Liver (tissue), 9 donors: ENCODE results near the gene LRRC71. TPM values are rescaled to one million over a fixed set of nuclear protein-coding genes. Genes with fewer than 3 reads are reported as not detected.

Experiments used
- DNase-seq: peaks from one replicate; pipeline ENCODE4 v3.0.0-alpha.2; 2017; ENCODE audit warnings: low spot score
- H3K27ac ChIP-seq, 2 donors: one replicate each; pipeline ENCODE4 v1.7.0; 2013; ENCODE audit warnings: inconsistent platforms in 2 of 2, low read length in 2 of 2, control low read depth in 1 of 2, low read depth in 1 of 2, mild to moderate bottlenecking in 1 of 2
- H3K27me3 ChIP-seq, 4 donors: one replicate each; pipeline versions ENCODE4 v1.6.1 to v1.7.0; 2013; ENCODE audit warnings: low read length in 3 of 4, inconsistent platforms in 1 of 4, mild to moderate bottlenecking in 1 of 4, moderate library complexity in 1 of 4; ENCODE audit not compliant: control insufficient read depth in 4 of 4, insufficient read depth in 4 of 4
- H3K36me3 ChIP-seq, 4 donors: one replicate each; pipeline versions ENCODE4 v1.6.1 to v1.7.0; 2013; ENCODE audit warnings: low read length in 3 of 4, mild to moderate bottlenecking in 3 of 4, low read depth in 1 of 4, moderate library complexity in 1 of 4; ENCODE audit not compliant: control insufficient read depth in 4 of 4, insufficient read depth in 3 of 4
- H3K4me1 ChIP-seq, 4 donors: one replicate each; pipeline versions ENCODE4 v1.6.1 to v1.7.0; 2013; ENCODE audit warnings: low read length in 3 of 4, mild to moderate bottlenecking in 3 of 4, moderate library complexity in 1 of 4; ENCODE audit not compliant: control insufficient read depth in 4 of 4, insufficient read depth in 4 of 4
- H3K4me3 ChIP-seq, 3 donors: one replicate each; pipeline versions ENCODE4 v1.6.1 to v1.7.0; 2013; ENCODE audit warnings: low read length in 3 of 3, control low read depth in 1 of 3, low read depth in 1 of 3, mild to moderate bottlenecking in 1 of 3
- H3K9ac ChIP-seq, 2 donors: one replicate each; pipeline ENCODE4 v1.7.0; 2013; ENCODE audit warnings: low read length in 2 of 2, mild to moderate bottlenecking in 2 of 2, moderate library complexity in 2 of 2, control low read depth in 1 of 2, low read depth in 1 of 2
- H3K9me3 ChIP-seq, 4 donors: one replicate each; pipeline versions ENCODE4 v1.6.1 to v1.7.0; 2013; ENCODE audit warnings: low read length in 3 of 4; ENCODE audit not compliant: control insufficient read depth in 4 of 4
- ATF3 ChIP-seq: IDR thresholded peaks from 2 replicates; pipeline ENCODE4 v1.6.1; 2016; ENCODE audit warnings: antibody characterized with exemption
- CTCF ChIP-seq: fragments of 150-350 bp; IDR thresholded peaks from 2 replicates; pipeline ENCODE4 v1.5.1; 2017; ENCODE audit warnings: improper control_type of control experiment, low read depth, low read length; ENCODE audit not compliant: missing input control
- EGR1 ChIP-seq, 2 donors: IDR thresholded peaks; 2 replicates each; pipeline ENCODE4 v1.6.1; 2016 to 2018; ENCODE audit warnings: antibody characterized with exemption in 2 of 2, low read depth in 2 of 2
- FOXA1 ChIP-seq: IDR thresholded peaks from 2 replicates; pipeline ENCODE4 v1.6.1; 2016; ENCODE audit warnings: antibody characterized with exemption
- FOXA2 ChIP-seq: IDR thresholded peaks from 2 replicates; pipeline ENCODE4 v1.6.1; 2016; ENCODE audit warnings: antibody characterized with exemption
- GABPA ChIP-seq, 2 donors: IDR thresholded peaks in 1 of 2; conservative IDR thresholded peaks in 1 of 2; 2 replicates each; pipeline ENCODE4 v1.6.1; 2016; ENCODE audit warnings: antibody characterized with exemption in 2 of 2, mild to moderate bottlenecking in 1 of 2, moderate library complexity in 1 of 2
- HNF4A ChIP-seq, 2 donors: conservative IDR thresholded peaks; 2 replicates each; pipeline ENCODE4 v1.6.1; 2016; ENCODE audit warnings: antibody characterized with exemption in 2 of 2, mild to moderate bottlenecking in 2 of 2
- HNF4G ChIP-seq: IDR thresholded peaks from 2 replicates; pipeline ENCODE4 v1.6.1; 2016; ENCODE audit warnings: antibody characterized with exemption
- JUND ChIP-seq, 2 donors: IDR thresholded peaks; 2 replicates each; pipeline ENCODE4 v1.6.1; 2016; ENCODE audit warnings: antibody characterized with exemption in 2 of 2
- MAX ChIP-seq: IDR thresholded peaks from 2 replicates; pipeline ENCODE4 v1.6.1; 2016; ENCODE audit warnings: antibody characterized with exemption
- NR2F2 ChIP-seq: IDR thresholded peaks from 2 replicates; pipeline ENCODE4 v1.6.1; 2016; ENCODE audit warnings: antibody characterized with exemption
- RAD21 ChIP-seq, 2 donors: IDR thresholded peaks; 2 replicates each; pipeline ENCODE4 v1.6.1; 2016; ENCODE audit warnings: antibody characterized with exemption in 2 of 2, mild to moderate bottlenecking in 2 of 2
- REST ChIP-seq: IDR thresholded peaks from 2 replicates; pipeline ENCODE4 v1.6.1; 2016; ENCODE audit warnings: antibody characterized with exemption, mild to moderate bottlenecking
- SP1 ChIP-seq: IDR thresholded peaks from 2 replicates; pipeline ENCODE4 v1.6.1; 2018; ENCODE audit warnings: antibody characterized with exemption, mild to moderate bottlenecking
- TAF1 ChIP-seq: conservative IDR thresholded peaks from 2 replicates; pipeline ENCODE4 v1.6.1; 2016; ENCODE audit warnings: antibody characterized with exemption, mild to moderate bottlenecking
- YY1 ChIP-seq: IDR thresholded peaks from 2 replicates; pipeline ENCODE4 v1.6.1; 2016; ENCODE audit warnings: antibody characterized with exemption, mild to moderate bottlenecking
- ZBTB33 ChIP-seq: IDR thresholded peaks from 2 replicates; pipeline ENCODE4 v1.6.1; 2016; ENCODE audit warnings: antibody characterized with exemption
- WGBS: extraction: QIAGEN DNeasy Blood & Tissue Kit; methylation state at CpG from one replicate; pipeline ENCODE4 v1.1.7; 2013; 5-methylcytosine and 5-hydroxymethylcytosine counted together
- polyA plus RNA-seq, 2 donors: library from polyadenylated mRNA; stranded (reverse) in 1 of 2; unstranded in 1 of 2; fragments of 200-250 nt in 1 of 2; fragments of >200 nt in 1 of 2; fragmentation: Nextera tagmentation in 1 of 2; extraction: Ambion mirVana in 1 of 2; gene quantifications; one replicate each; pipeline versions ENCODE4 v1.2.1 to v1.2.3, GENCODE V29; 2013 to 2015
- total RNA-seq, 2 donors: library from RNA; depleted of rRNA; stranded (reverse); fragments of >200 nt; gene quantifications; one replicate each; pipeline ENCODE4 v1.2.3, GENCODE V29; 2014
- donor health status: healthy.
- donor health status: healthy.
- donor health status: healthy.
- donor health status: healthy.
- donor health status: healthy.

The LRRC71 gene
- total and polyA plus RNA-seq, 4 donors = 0.10 TPM; not detected in 3

GRCh38 chr1:156908541-156908940, 11.9 kb upstream of the LRRC71 start:
- no peak overlapping the region for H3K9ac ChIP-seq
- no peak overlapping the region for H3K27ac ChIP-seq
- WGBS = 53% methylated on average over 29 of the region's 29 CpGs
- H3K4me1 ChIP-seq = peaks cover 0 to 18% (median 1%) of the 10 kb centered on the region in 4 donors
- H3K9me3 ChIP-seq = no peaks in the 10 kb centered on the region
- DNase-seq = no peak
- H3K27me3 ChIP-seq = peaks cover 0 to 3% (median 0%) of the 10 kb centered on the region in 4 donors
- TF ChIP-seq FOXA1 = no peak
- TF ChIP-seq ATF3 = no peak
- TF ChIP-seq ZBTB33 = no peak
- no peak for TF ChIP-seq MAX
- no peak for TF ChIP-seq CTCF
- no peak for TF ChIP-seq REST
- H3K4me3 ChIP-seq = no peak overlapping the region
- no peaks in the 10 kb centered on the region for H3K36me3 ChIP-seq

- TF ChIP-seq REST (no peak), YY1 (no peak), CTCF (no peak), EGR1 (IDR thresholded peaks at IDR 0.05; ENCODE audit: low read depth in 2 of 2) (no peak), JUND (IDR thresholded peaks at IDR 0.05) (no peak), FOXA2 (no peak), TAF1 (no peak), NR2F2 (no peak), GABPA (IDR thresholded peaks at IDR 0.05 in 1 of 2, conservative IDR thresholded peaks at IDR 0.05 in 1 of 2) (no peak), MAX (no peak), RAD21 (IDR thresholded peaks at IDR 0.05) (no peak), HNF4A (conservative IDR thresholded peaks at IDR 0.05) (no peak), HNF4G (no peak), SP1 (no peak), ATF3 (no peak)
- peaks cover 0 to 3% (median 0%) of the 10 kb centered on the region in 4 donors for H3K27me3 ChIP-seq
- no peak overlapping the region for H3K27ac ChIP-seq
- peaks cover 0 to 16% (median 1%) of the 10 kb centered on the region in 4 donors for H3K4me1 ChIP-seq
- H3K9me3 ChIP-seq = no peaks in the 10 kb centered on the region
- no peak overlapping the region for H3K4me3 ChIP-seq
- no peak for DNase-seq
- no peaks in the 10 kb centered on the region for H3K36me3 ChIP-seq
- 57% methylated on average over 10 of the region's 10 CpGs for WGBS
- H3K9ac ChIP-seq = no peak overlapping the region
Measured at GRCh38 chr1:156908955-156909354, 11.5 kb upstream of the LRRC71 start.
